ENCODE results near the gene MXRA7. TPM values are rescaled to one million over a fixed set of nuclear protein-coding genes. Genes with fewer than 3 reads are reported as not detected.

MXRA7 gene
- total RNA-seq, 1 experiment from 2014 or later, result 77.9 TPM

GRCh38 chr17:76681222-76682137 is 29.3 kb downstream of the MXRA7 start:
- DNase-seq (ENCODE audit: low read depth, low spot score), result peak; percentile 45
- Histone ChIP-seq H3K9me3 (ENCODE audit: control insufficient read depth, insufficient read depth, low read depth, low read length) (no peaks in the 10 kb centered on the region), H3K4me3 (ENCODE audit: low read depth in 2 of 2, low read length in 2 of 2) (no peak overlapping the region), H3K27me3 (ENCODE audit: control insufficient read depth, insufficient read depth, low read length) (no peaks in the 10 kb centered on the region), H3K4me1 (ENCODE audit: control insufficient read depth, insufficient read depth, low read length) (peaks cover 16% of the 10 kb centered on the region), H3K27ac (ENCODE audit: low read length) (no peak overlapping the region), H3K36me3 (ENCODE audit: control insufficient read depth, insufficient read depth, low read length) (no peaks in the 10 kb centered on the region)
- intact Hi-C loops (cut with micrococcal nuclease; ENCODE audit: unreplicated experiment) (no loop called here), in situ Hi-C loops (cut with HindIII; ENCODE audit: low pct_unique_long_range_greater_than_20kb, low sequenced_read_pairs) (no loop called here)
- peak; percentile 81 for ATAC-seq
- no peak for TF ChIP-seq SIN3A (IDR thresholded peaks at IDR 0.05; ENCODE audit: borderline replicate concordance, insufficient read depth, low read depth, low read length)
- TF ChIP-seq, protein P1, sequence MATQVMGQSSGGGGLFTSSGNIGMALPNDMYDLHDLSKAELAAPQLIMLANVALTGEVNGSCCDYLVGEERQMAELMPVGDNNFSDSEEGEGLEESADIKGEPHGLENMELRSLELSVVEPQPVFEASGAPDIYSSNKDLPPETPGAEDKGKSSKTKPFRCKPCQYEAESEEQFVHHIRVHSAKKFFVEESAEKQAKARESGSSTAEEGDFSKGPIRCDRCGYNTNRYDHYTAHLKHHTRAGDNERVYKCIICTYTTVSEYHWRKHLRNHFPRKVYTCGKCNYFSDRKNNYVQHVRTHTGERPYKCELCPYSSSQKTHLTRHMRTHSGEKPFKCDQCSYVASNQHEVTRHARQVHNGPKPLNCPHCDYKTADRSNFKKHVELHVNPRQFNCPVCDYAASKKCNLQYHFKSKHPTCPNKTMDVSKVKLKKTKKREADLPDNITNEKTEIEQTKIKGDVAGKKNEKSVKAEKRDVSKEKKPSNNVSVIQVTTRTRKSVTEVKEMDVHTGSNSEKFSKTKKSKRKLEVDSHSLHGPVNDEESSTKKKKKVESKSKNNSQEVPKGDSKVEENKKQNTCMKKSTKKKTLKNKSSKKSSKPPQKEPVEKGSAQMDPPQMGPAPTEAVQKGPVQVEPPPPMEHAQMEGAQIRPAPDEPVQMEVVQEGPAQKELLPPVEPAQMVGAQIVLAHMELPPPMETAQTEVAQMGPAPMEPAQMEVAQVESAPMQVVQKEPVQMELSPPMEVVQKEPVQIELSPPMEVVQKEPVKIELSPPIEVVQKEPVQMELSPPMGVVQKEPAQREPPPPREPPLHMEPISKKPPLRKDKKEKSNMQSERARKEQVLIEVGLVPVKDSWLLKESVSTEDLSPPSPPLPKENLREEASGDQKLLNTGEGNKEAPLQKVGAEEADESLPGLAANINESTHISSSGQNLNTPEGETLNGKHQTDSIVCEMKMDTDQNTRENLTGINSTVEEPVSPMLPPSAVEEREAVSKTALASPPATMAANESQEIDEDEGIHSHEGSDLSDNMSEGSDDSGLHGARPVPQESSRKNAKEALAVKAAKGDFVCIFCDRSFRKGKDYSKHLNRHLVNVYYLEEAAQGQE (IDR thresholded peaks at IDR 0.05; ENCODE audit: insufficient read depth in 1 of 2, low read depth in 2 of 2, low read length in 1 of 2), result no peak
- TF ChIP-seq POLR2AphosphoS5 (IDR thresholded peaks at IDR 0.05; ENCODE audit: low read depth, low read length), result no peak
- peak; percentile 90 for TF ChIP-seq CTCF (IDR thresholded peaks at IDR 0.05)
- ChIA-PET CTCF (interaction anchor here (0.6 to 1.5 kb wide), 9 partner anchors 10 to 182 kb away, joined by 3 to 6 read pairs (median 3); no protein-coding TSS in a partner anchor), POLR2A (interaction anchor here (1.1 kb wide), 1 partner anchor 114 kb away, joined by 3 read pairs; no protein-coding TSS in a partner anchor)
- no TSS peak for BruUV-seq (replicated peaks)

GRCh38 chr17:76679239-76679638 is 31.5 kb downstream of the MXRA7 start:
- Histone ChIP-seq H3K9me3 (ENCODE audit: control insufficient read depth, insufficient read depth, low read depth, low read length) (no peaks in the 10 kb centered on the region), H3K36me3 (ENCODE audit: control insufficient read depth, insufficient read depth, low read length) (no peaks in the 10 kb centered on the region), H3K27me3 (ENCODE audit: control insufficient read depth, insufficient read depth, low read length) (no peaks in the 10 kb centered on the region), H3K4me3 (ENCODE audit: low read depth in 2 of 2, low read length in 2 of 2) (no peak overlapping the region), H3K27ac (ENCODE audit: low read length) (no peak overlapping the region), H3K4me1 (ENCODE audit: control insufficient read depth, insufficient read depth, low read length) (peaks cover 13% of the 10 kb centered on the region)
- BruUV-seq (replicated peaks), result no TSS peak
- CTCF ChIA-PET, result no interaction called here
- TF ChIP-seq CTCF (IDR thresholded peaks at IDR 0.05), result no peak
- TF ChIP-seq TCF7L2 (IDR thresholded peaks at IDR 0.05; ENCODE audit: low read depth, low read length), result no peak
- TF ChIP-seq POLR2AphosphoS5 (IDR thresholded peaks at IDR 0.05; ENCODE audit: low read depth, low read length), result no peak
- TF ChIP-seq, protein P1 (IDR thresholded peaks at IDR 0.05; ENCODE audit: insufficient read depth in 1 of 2, low read depth in 2 of 2, low read length in 1 of 2), result no peak
- no peak for TF ChIP-seq SIN3A (IDR thresholded peaks at IDR 0.05; ENCODE audit: borderline replicate concordance, insufficient read depth, low read depth, low read length)
- intact Hi-C loops (cut with micrococcal nuclease; ENCODE audit: unreplicated experiment), result no loop called here
- POLR2A ChIA-PET, result no interaction called here
- in situ Hi-C loops (cut with HindIII; ENCODE audit: low pct_unique_long_range_greater_than_20kb, low sequenced_read_pairs), result no loop called here
- ATAC-seq, result no peak
- no peak for DNase-seq (ENCODE audit: low read depth, low spot score)

Measured in Panc1 (cell line).